Nephron (organoid): ENCODE results near the gene MACC1.

ENCODE experiments used
- H3K27ac Mint-ChIP-seq, 3 experiments: 2 replicates each; pipeline ENCODE4 v1.8.0; 2020; ENCODE audit warnings: mixed read lengths in 3 of 3, mild to moderate bottlenecking in 2 of 3, moderate library complexity in 1 of 3
- H3K27me3 Mint-ChIP-seq: 2 replicates; pipeline ENCODE4 v1.8.0; 2021; ENCODE audit warnings: low read depth, mild to moderate bottlenecking, moderate library complexity, mixed read lengths
- H3K36me3 Mint-ChIP-seq: 2 replicates; pipeline ENCODE4 v1.8.0; 2020; ENCODE audit warnings: low read depth, mixed read lengths
- H3K4me1 Mint-ChIP-seq: 2 replicates; pipeline ENCODE4 v1.8.0; 2020; ENCODE audit warnings: mixed read lengths
- H3K4me3 Mint-ChIP-seq, 3 experiments: 2 replicates each; pipeline ENCODE4 v1.8.0; 2020; ENCODE audit warnings: mild to moderate bottlenecking in 3 of 3, mixed read lengths in 3 of 3, moderate library complexity in 2 of 3
- H3K9me3 Mint-ChIP-seq: 2 replicates; pipeline ENCODE4 v1.8.0; 2020; ENCODE audit warnings: mixed read lengths
- CTCF ChIP-seq, 3 experiments: fragments of 200-600 bp; sonication (generic); IDR thresholded peaks; one replicate each; pipeline ENCODE4 v1.5.0; 2021; ENCODE audit warnings: antibody characterized with exemption in 3 of 3; ENCODE audit not compliant: unreplicated experiment in 3 of 3

MACC1 gene

GRCh38 chr7:20249376-20249775 is 32.2 kb upstream of the MACC1 start:
- H3K4me3 Mint-ChIP-seq: no peak overlapping the region
- no peaks in the 10 kb centered on the region for H3K9me3 Mint-ChIP-seq
- H3K36me3 Mint-ChIP-seq: no peaks in the 10 kb centered on the region
- no peaks in the 10 kb centered on the region for H3K27me3 Mint-ChIP-seq
- no peak for TF ChIP-seq CTCF (IDR thresholded peaks at IDR 0.05; ENCODE audit: unreplicated experiment in 3 of 3)
- peak overlapping the region; percentile 89 to 96 (median 95) for H3K27ac Mint-ChIP-seq
- H3K4me1 Mint-ChIP-seq: peaks cover 9% of the 10 kb centered on the region

DNA sequence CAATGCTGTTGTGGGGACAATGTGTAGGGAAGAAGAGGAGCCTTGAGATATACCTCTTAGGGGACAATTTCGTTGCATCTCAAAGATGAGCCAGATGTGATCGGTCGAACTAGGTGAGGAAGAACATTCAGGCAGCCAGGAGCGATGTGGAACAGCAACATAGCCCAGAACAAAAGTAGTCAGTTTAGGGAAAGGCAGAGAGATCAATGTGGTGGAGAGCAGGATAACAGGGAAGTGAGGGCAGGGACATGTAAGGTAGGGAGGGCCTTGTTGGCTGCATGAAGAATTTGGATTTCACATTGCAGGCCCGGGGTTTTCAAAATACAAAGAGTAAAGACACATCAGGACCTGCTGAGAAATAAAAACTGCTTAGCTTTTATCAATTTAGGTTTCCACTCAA is 29.1 kb upstream of the MACC1 start:
- Mint-ChIP-seq H3K36me3 (no peaks in the 10 kb centered on the region), H3K9me3 (no peaks in the 10 kb centered on the region), H3K4me3 (no peak overlapping the region), H3K27me3 (no peaks in the 10 kb centered on the region), H3K4me1 (peaks cover 18% of the 10 kb centered on the region), H3K27ac (no peak overlapping the region)
- no peak for TF ChIP-seq CTCF (IDR thresholded peaks at IDR 0.05; ENCODE audit: unreplicated experiment in 3 of 3)

DNA sequence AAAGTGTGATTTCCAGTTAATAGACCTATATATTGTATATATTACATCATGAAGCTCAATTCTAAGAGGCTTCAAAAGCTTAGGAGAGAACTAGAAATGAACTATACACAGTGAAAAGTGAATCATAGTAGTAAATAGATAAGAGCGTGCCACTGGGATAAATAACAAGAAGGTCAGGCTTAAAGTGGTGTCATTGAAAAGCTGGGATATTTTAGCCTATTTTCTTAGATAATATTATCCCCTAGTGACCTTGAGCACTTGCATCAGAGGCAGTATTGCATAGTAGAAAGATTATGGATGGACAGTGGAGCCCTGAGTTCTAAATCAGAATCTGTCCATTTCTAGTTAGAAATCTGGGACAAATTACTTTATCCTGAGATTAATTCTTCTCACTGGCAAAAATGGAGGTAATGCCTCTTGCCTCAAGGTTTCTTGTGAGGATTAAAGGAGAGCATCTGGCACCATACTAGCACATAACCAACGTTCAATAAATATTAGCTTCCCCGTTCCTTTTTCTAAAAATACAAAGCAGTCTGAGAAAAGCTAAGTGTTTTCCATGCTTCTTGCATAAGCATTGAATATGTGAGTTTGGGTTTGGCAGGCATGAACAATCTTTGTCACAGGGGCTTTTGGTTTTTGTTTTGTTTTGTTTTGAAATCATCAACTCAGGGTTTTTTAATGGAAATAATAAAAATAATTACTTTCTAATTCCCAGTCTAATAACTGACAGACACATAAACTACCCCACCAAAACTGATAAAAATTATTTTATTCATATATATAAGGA is 27.3 kb upstream of the MACC1 start:
- Mint-ChIP-seq H3K4me3 (no peak overlapping the region), H3K27ac (no peak overlapping the region), H3K9me3 (no peaks in the 10 kb centered on the region), H3K4me1 (peaks cover 16% of the 10 kb centered on the region), H3K36me3 (no peaks in the 10 kb centered on the region), H3K27me3 (no peaks in the 10 kb centered on the region)
- no peak for TF ChIP-seq CTCF (IDR thresholded peaks at IDR 0.05; ENCODE audit: unreplicated experiment in 3 of 3)

- no peaks in the 10 kb centered on the region for H3K36me3 Mint-ChIP-seq
- no peaks in the 10 kb centered on the region for H3K27me3 Mint-ChIP-seq
- no peak overlapping the region for H3K4me3 Mint-ChIP-seq
- no peak for TF ChIP-seq CTCF (IDR thresholded peaks at IDR 0.05; ENCODE audit: unreplicated experiment in 3 of 3)
- H3K9me3 Mint-ChIP-seq: no peaks in the 10 kb centered on the region
- peaks cover 12% of the 10 kb centered on the region for H3K4me1 Mint-ChIP-seq
- H3K27ac Mint-ChIP-seq: peak overlapping the region; percentile 64 to 95 (median 80)
These were observed 24.7 kb upstream of the MACC1 start for GRCh38 chr7:20241911-20242261.

GRCh38 chr7:20241194-20241910 is 24.2 kb upstream of the MACC1 start:
- no peaks in the 10 kb centered on the region for H3K9me3 Mint-ChIP-seq
- no peak for TF ChIP-seq CTCF (IDR thresholded peaks at IDR 0.05; ENCODE audit: unreplicated experiment in 3 of 3)
- no peaks in the 10 kb centered on the region for H3K27me3 Mint-ChIP-seq
- peaks cover 12% of the 10 kb centered on the region for H3K4me1 Mint-ChIP-seq
- H3K36me3 Mint-ChIP-seq: no peaks in the 10 kb centered on the region
- no peak overlapping the region for H3K4me3 Mint-ChIP-seq
- H3K27ac Mint-ChIP-seq: peak overlapping the region; percentile 64 to 95 (median 80)
